Measurements from ENCODE around the gene NSDHL. TPM values are rescaled to one million over a fixed set of nuclear protein-coding genes. Genes with fewer than 3 reads are reported as not detected.

The NSDHL gene
- total RNA-seq, 2 donors from 2014 or later, result 11.7 to 18.0 TPM

DNA sequence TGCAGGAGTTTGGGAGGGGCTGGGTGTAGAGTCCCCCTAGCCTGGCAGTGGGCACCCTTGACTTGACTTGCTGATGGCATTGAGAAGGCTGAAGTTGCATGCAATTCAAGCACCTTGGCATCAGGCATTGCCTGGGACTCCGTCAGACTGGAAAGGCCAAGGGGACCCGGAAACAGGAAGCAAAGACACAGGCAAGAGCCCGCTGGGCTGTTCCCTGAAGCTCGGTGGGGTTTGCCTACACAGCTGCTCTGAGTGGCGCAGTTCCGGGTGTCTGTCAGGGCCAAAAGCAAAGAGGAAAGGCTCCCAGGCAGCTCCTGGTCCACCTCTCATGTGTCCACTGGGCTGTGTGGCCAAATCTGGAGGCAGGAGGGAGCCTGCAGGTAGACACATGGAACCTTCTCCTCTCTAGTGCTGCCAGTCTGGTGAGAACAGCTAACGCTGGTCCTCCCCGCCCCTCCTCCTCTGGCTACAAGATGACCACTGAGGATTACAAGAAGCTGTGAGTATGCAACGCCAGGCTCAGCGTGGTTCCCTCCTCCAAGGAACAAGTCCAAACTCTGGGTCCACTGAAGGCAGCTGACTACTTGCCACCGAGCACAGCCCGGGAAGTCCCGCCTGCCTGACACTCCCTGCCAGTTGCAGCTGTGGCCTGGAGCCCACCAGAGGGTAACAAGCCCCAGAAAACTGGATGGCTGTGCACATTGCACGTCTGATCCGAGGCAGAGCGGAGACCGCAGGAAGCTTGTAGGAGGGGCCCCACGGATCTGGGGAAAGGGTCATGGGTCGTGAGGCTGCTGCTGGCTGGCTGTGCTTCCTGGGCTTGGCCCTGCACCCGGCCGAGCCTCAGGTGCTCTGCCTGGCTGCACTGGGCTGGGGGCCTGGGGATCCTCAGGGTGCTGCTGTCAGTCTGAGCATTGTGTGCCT, 87.1 kb downstream of the NSDHL start:
- H3K9me3 Mint-ChIP-seq, result no peaks in the 10 kb centered on the region

DNA sequence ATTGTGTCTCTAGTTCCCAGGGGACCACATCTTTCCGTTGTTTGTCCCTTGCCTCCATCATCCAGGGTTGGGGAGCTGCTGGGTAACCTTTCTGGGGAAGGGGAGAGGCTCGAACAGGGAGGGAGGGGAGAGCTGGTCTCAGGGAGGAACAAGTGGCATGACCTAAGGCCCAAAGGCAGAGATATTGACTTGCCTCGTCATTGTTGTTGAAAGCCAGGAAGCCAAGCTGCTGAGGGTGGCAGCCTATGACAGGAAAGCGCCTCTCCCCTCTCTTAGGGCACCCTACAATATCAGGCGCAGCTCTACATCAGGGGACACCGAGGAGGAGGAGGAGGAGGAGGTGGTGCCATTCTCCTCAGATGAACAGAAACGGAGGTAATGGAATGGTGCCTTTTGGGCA, 87.8 kb downstream of the NSDHL start:
- ATAC-seq (no peak), DNase-seq (ENCODE audit: low spot score in 2 of 2) (no peak)
- Mint-ChIP-seq H3K36me3 (no peaks in the 10 kb centered on the region), H3K27ac (no peak overlapping the region), H3K9me3 (no peaks in the 10 kb centered on the region)

More for the DNA sequence above, 87.1 kb downstream of the NSDHL start:
- DNase-seq (ENCODE audit: low spot score in 2 of 2), result no peak
- ATAC-seq, result no peak
- H3K27ac Mint-ChIP-seq, result no peak overlapping the region
- no peaks in the 10 kb centered on the region for H3K36me3 Mint-ChIP-seq

Other genes with a start within 250 kb of the NSDHL start
- under 1 TPM in 1 of 2 donors, not detected in 1; 0.10 TPM for gene GABRQ, start 193.2 kb upstream of the NSDHL start, total RNA-seq
- not detected for gene MAGEA3, start 132.3 kb upstream of the NSDHL start, total RNA-seq
- gene CSAG2, start 121.8 kb upstream of the NSDHL start, total RNA-seq, result not detected
- gene MAGEA2B, start 116.4 kb upstream of the NSDHL start, total RNA-seq, result not detected
- not detected for gene CSAG1, start 97.3 kb upstream of the NSDHL start, total RNA-seq
- not detected for gene MAGEA12, start 97.3 kb upstream of the NSDHL start, total RNA-seq
- not detected for gene MAGEA2, start 77.2 kb upstream of the NSDHL start, total RNA-seq
- gene CSAG3, start 71.8 kb upstream of the NSDHL start, total RNA-seq, result not detected
- not detected for gene MAGEA6, start 61.4 kb upstream of the NSDHL start, total RNA-seq
- gene CETN2, start 306 bp upstream of the NSDHL start, total RNA-seq, result 1 to 10 TPM; 7.4 to 9.4 TPM
- 1 to 10 TPM; 2.0 to 2.3 TPM for gene ZNF185, start 67.0 kb downstream of the NSDHL start, total RNA-seq
- gene PNMA5, start 163.1 kb downstream of the NSDHL start, total RNA-seq, result not detected
- gene PNMA3, start 225.4 kb downstream of the NSDHL start, total RNA-seq, result 1 to 10 TPM in 1 of 2 donors, under 1 TPM in 1; 0.32 to 3.3 TPM
- under 1 TPM; 0.16 to 0.84 TPM for gene PNMA6A, start 241.4 kb downstream of the NSDHL start, total RNA-seq

Measured in activated naive CD4-positive, alpha-beta T cell treated with anti-CD3 and anti-CD28 coated beads, Interleukin-2, amount 50 U/mL, for 72 hours (primary cell).